Suprapubic skin (tissue), 4 donors: Measurements from ENCODE around the gene ELN. TPM values are rescaled to one million over a fixed set of nuclear protein-coding genes. Genes with fewer than 3 reads are reported as not detected.

Experiments used
- DNase-seq, 2 donors: peaks; one replicate each; pipeline ENCODE4 v3.0.0-alpha.2; 2019; ENCODE audit warnings: low spot score in 2 of 2
- H3K27ac ChIP-seq: fragments of 200-600 bp; sonication (generic); one replicate; pipeline ENCODE4 v1.5.1; 2019
- H3K27me3 ChIP-seq: fragments of 200-600 bp; sonication (generic); one replicate; pipeline ENCODE4 v1.5.1; 2019
- H3K36me3 ChIP-seq: fragments of 200-600 bp; sonication (generic); one replicate; pipeline ENCODE4 v1.5.1; 2019
- H3K4me1 ChIP-seq: fragments of 200-600 bp; sonication (generic); one replicate; pipeline ENCODE4 v1.5.1; 2019
- H3K4me3 ChIP-seq: fragments of 200-600 bp; sonication (generic); one replicate; pipeline ENCODE4 v1.5.1; 2019; ENCODE audit warnings: mild to moderate bottlenecking
- H3K9me3 ChIP-seq: fragments of 200-600 bp; sonication (generic); one replicate; pipeline ENCODE4 v1.5.1; 2019
- CTCF ChIP-seq, 2 donors: fragments of 200-600 bp in 1 of 2; fragments of 450-650 bp in 1 of 2; sonication (generic) in 1 of 2; IDR thresholded peaks; one replicate each; pipeline ENCODE4 v1.5.1; 2016 to 2019; ENCODE audit warnings: antibody characterized with exemption in 2 of 2, mild to moderate bottlenecking in 1 of 2, moderate library complexity in 1 of 2
- EP300 ChIP-seq: sonication (generic); formaldehyde crosslinking; IDR thresholded peaks from one replicate; pipeline ENCODE4 v1.6.1; 2017; ENCODE audit warnings: antibody characterized with exemption
- POLR2A ChIP-seq, 2 donors: fragments of 450-650 bp; IDR thresholded peaks; one replicate each; pipeline ENCODE4 v1.6.1; 2017; ENCODE audit warnings: antibody characterized with exemption in 2 of 2, mild to moderate bottlenecking in 2 of 2, moderate library complexity in 2 of 2
- POLR2AphosphoS5 ChIP-seq, 3 donors: sonication (generic); formaldehyde crosslinking; IDR thresholded peaks; one replicate each; pipeline ENCODE4 v1.6.1; 2017; ENCODE audit warnings: antibody characterized with exemption in 3 of 3
- WGBS: methylation state at CpG from one replicate; pipeline ENCODE4 v1.1.5; 2018; 5-methylcytosine and 5-hydroxymethylcytosine counted together
- total RNA-seq, 4 donors: library from RNA; depleted of rRNA; stranded (reverse); fragments of >200 nt; gene quantifications; one replicate each; pipeline ENCODE4 v1.1.0, GENCODE V29; 2016

ELN gene
- total RNA-seq, 4 donors from 2014 or later = 7.7 to 30.7 (median 25.1) TPM

GRCh38 chr7:74014931-74015330 is 13.0 kb upstream of the ELN start:
- H3K4me1 ChIP-seq = peaks cover 21% of the 10 kb centered on the region
- no peak overlapping the region for H3K27ac ChIP-seq
- H3K4me3 ChIP-seq = no peak overlapping the region
- no peak for TF ChIP-seq POLR2A (IDR thresholded peaks at IDR 0.05)
- no peak for TF ChIP-seq POLR2AphosphoS5 (IDR thresholded peaks at IDR 0.05)
- no peak for TF ChIP-seq EP300
- no peak for TF ChIP-seq CTCF (IDR thresholded peaks at IDR 0.05)
- no peaks in the 10 kb centered on the region for H3K27me3 ChIP-seq
- no peak for DNase-seq
- H3K9me3 ChIP-seq = no peaks in the 10 kb centered on the region
- 86% methylated on average over 6 of the region's 6 CpGs for WGBS
- H3K36me3 ChIP-seq = no peaks in the 10 kb centered on the region

GRCh38 chr7:74015670-74016069 is 12.3 kb upstream of the ELN start:
- H3K27me3 ChIP-seq = no peaks in the 10 kb centered on the region
- H3K9me3 ChIP-seq = no peaks in the 10 kb centered on the region
- no peak overlapping the region for H3K4me3 ChIP-seq
- H3K36me3 ChIP-seq = no peaks in the 10 kb centered on the region
- DNase-seq = no peak
- WGBS = 96% methylated on average over 4 of the region's 4 CpGs
- no peak for TF ChIP-seq EP300
- no peak for TF ChIP-seq POLR2AphosphoS5 (IDR thresholded peaks at IDR 0.05)
- no peak for TF ChIP-seq CTCF (IDR thresholded peaks at IDR 0.05)
- TF ChIP-seq POLR2A (IDR thresholded peaks at IDR 0.05) = no peak
- H3K4me1 ChIP-seq = peaks cover 21% of the 10 kb centered on the region
- no peak overlapping the region for H3K27ac ChIP-seq

- no peak for DNase-seq
- Histone ChIP-seq H3K4me3 (no peak overlapping the region), H3K9me3 (no peaks in the 10 kb centered on the region), H3K27me3 (peaks cover 5% of the 10 kb centered on the region), H3K36me3 (no peaks in the 10 kb centered on the region), H3K27ac (no peak overlapping the region), H3K4me1 (peaks cover 26% of the 10 kb centered on the region)
- TF ChIP-seq POLR2A (IDR thresholded peaks at IDR 0.05) (no peak), POLR2AphosphoS5 (IDR thresholded peaks at IDR 0.05) (no peak), CTCF (IDR thresholded peaks at IDR 0.05) (no peak), EP300 (no peak)
- 76% methylated on average over 6 of the region's 6 CpGs for WGBS
Measured at GRCh38 chr7:74017125-74017524, 10.8 kb upstream of the ELN start.

GRCh38 chr7:74018246-74018895 is 9.6 kb upstream of the ELN start:
- peaks cover 31% of the 10 kb centered on the region for H3K4me1 ChIP-seq
- H3K36me3 ChIP-seq = no peaks in the 10 kb centered on the region
- TF ChIP-seq POLR2AphosphoS5 (IDR thresholded peaks at IDR 0.05) = no peak
- no peak for TF ChIP-seq CTCF (IDR thresholded peaks at IDR 0.05)
- TF ChIP-seq POLR2A (IDR thresholded peaks at IDR 0.05) = no peak
- no peak for TF ChIP-seq EP300
- H3K27me3 ChIP-seq = peaks cover 8% of the 10 kb centered on the region
- H3K27ac ChIP-seq = no peak overlapping the region
- 86% methylated on average over 10 of the region's 10 CpGs for WGBS
- no peak for DNase-seq
- no peaks in the 10 kb centered on the region for H3K9me3 ChIP-seq
- no peak overlapping the region for H3K4me3 ChIP-seq

- Histone ChIP-seq H3K4me1 (peaks cover 31% of the 10 kb centered on the region), H3K27ac (no peak overlapping the region), H3K36me3 (no peaks in the 10 kb centered on the region), H3K4me3 (no peak overlapping the region), H3K27me3 (peaks cover 8% of the 10 kb centered on the region), H3K9me3 (no peaks in the 10 kb centered on the region)
- TF ChIP-seq POLR2AphosphoS5 (IDR thresholded peaks at IDR 0.05) (no peak), CTCF (IDR thresholded peaks at IDR 0.05) (no peak), EP300 (no peak), POLR2A (IDR thresholded peaks at IDR 0.05) (no peak)
- WGBS = 89% methylated on average over 5 of the region's 5 CpGs
- DNase-seq = no peak
Measured at GRCh38 chr7:74019149-74019548, 8.8 kb upstream of the ELN start.
